Natural killer cell (primary cell): Measurements from ENCODE around the gene STUM. TPM values are rescaled to one million over a fixed set of nuclear protein-coding genes. Genes with fewer than 3 reads are reported as not detected.

Experiments
- ATAC-seq, 3 donors: fragments of 150-1000 bp in 2 of 3; fragments of 200-7000 bp in 1 of 3; cut with Tn5 transposase; 1 replicate in 1 of 3; 2 replicates in 2 of 3; pipeline ENCODE4 v1.10.0; 2021; ENCODE audit warnings: mild to moderate bottlenecking in 2 of 3, moderate library complexity in 2 of 3
- DNase-seq, 2 donors: peaks; one replicate each; pipeline versions ENCODE4 v3.0.0 to v3.0.0-alpha.2; 2013 to 2021; ENCODE audit warnings: mixed read lengths in 1 of 2
- H3K27ac ChIP-seq: one replicate; pipeline ENCODE4 v1.5.1; 2013; ENCODE audit warnings: mild to moderate bottlenecking, low read length
- H3K27me3 ChIP-seq: one replicate; pipeline ENCODE4 v1.6.1; 2013; ENCODE audit warnings: low read length; ENCODE audit not compliant: control insufficient read depth, insufficient read depth
- H3K36me3 ChIP-seq: one replicate; pipeline ENCODE4 v1.6.1; 2013; ENCODE audit warnings: low read length; ENCODE audit not compliant: control insufficient read depth, insufficient read depth
- H3K4me1 ChIP-seq: one replicate; pipeline ENCODE4 v1.6.1; 2013; ENCODE audit warnings: low read length; ENCODE audit not compliant: control insufficient read depth, insufficient read depth
- H3K4me3 ChIP-seq: one replicate; pipeline ENCODE4 v1.5.1; 2013; ENCODE audit warnings: low read length
- H3K9me3 ChIP-seq: one replicate; pipeline ENCODE4 v1.6.1; 2013; ENCODE audit warnings: low read length; ENCODE audit not compliant: control insufficient read depth, insufficient read depth
- H3K27ac Mint-ChIP-seq, 2 donors: one replicate each; pipeline ENCODE4 v1.8.0; 2022; ENCODE audit warnings: mild to moderate bottlenecking in 2 of 2, mixed read lengths in 2 of 2, moderate library complexity in 1 of 2
- H3K27me3 Mint-ChIP-seq, 2 donors: one replicate each; pipeline ENCODE4 v1.8.0; 2022; ENCODE audit warnings: low read depth in 2 of 2, mixed read lengths in 2 of 2
- H3K36me3 Mint-ChIP-seq: one replicate; pipeline ENCODE4 v1.8.0; 2022; ENCODE audit warnings: mixed read lengths
- H3K4me1 Mint-ChIP-seq, 2 donors: one replicate each; pipeline ENCODE4 v1.8.0; 2022; ENCODE audit warnings: mixed read lengths in 2 of 2
- H3K4me3 Mint-ChIP-seq: one replicate; pipeline ENCODE4 v1.8.0; 2022; ENCODE audit warnings: mild to moderate bottlenecking, moderate library complexity, mixed read lengths
- H3K9me3 Mint-ChIP-seq, 2 donors: one replicate each; pipeline ENCODE4 v1.8.0; 2022; ENCODE audit warnings: mixed read lengths in 2 of 2
- CTCF ChIP-seq: fragments of 200-600 bp; IDR thresholded peaks from one replicate; pipeline ENCODE4 v1.8.0; 2022; ENCODE audit warnings: antibody characterized with exemption
- WGBS: methylation state at CpG from one replicate; pipeline ENCODE4 v1.1.7; 2013; ENCODE audit warnings: missing lambda C conversion rate; ENCODE audit not compliant: insufficient coverage; 5-methylcytosine and 5-hydroxymethylcytosine counted together
- intact Hi-C: fragments of 100-400 bp; cut with micrococcal nuclease; formaldehyde crosslinking; loops from one replicate; pipeline ENCODE4 v1.14.2; 2022
- total RNA-seq, 4 donors: library from RNA; stranded (reverse); fragments of 120-200 nt in 1 of 4; gene quantifications; one replicate each; pipeline versions ENCODE4 v1.2.3 to v1.2.4, GENCODE V29; 2013 to 2022

Gene STUM
- total RNA-seq, 3 donors from 2014 or later (not counting 1 experiment from before 2014, with no cell fraction given), result not detected

GRCh38 chr1:226534645-226535044, 13.9 kb upstream of the STUM start:
- Mint-ChIP-seq H3K4me3 (no peak overlapping the region), H3K9me3 (no peaks in the 10 kb centered on the region), H3K4me1 (peaks cover 9 to 10% of the 10 kb centered on the region in 2 donors), H3K36me3 (no peaks in the 10 kb centered on the region), H3K27me3 (peaks cover 8 to 9% of the 10 kb centered on the region in 2 donors), H3K27ac (no peak overlapping the region)
- H3K36me3 ChIP-seq, result no peaks in the 10 kb centered on the region
- no peak overlapping the region for H3K4me3 ChIP-seq
- H3K27ac ChIP-seq, result no peak overlapping the region
- ATAC-seq (peak in 2 of 3 donors; percentile 9 to 74), DNase-seq (no peak)
- peaks cover 3% of the 10 kb centered on the region for H3K4me1 ChIP-seq
- intact Hi-C loops, result no loop called here
- no peak for TF ChIP-seq CTCF
- H3K27me3 ChIP-seq, result no peaks in the 10 kb centered on the region
- no peaks in the 10 kb centered on the region for H3K9me3 ChIP-seq
- WGBS, result 60% methylated on average over 2 of the region's 2 CpGs

GRCh38 chr1:226535666-226536065, 12.9 kb upstream of the STUM start:
- intact Hi-C loops, result no loop called here
- Mint-ChIP-seq H3K4me1 (peaks cover 9 to 10% of the 10 kb centered on the region in 2 donors), H3K36me3 (no peaks in the 10 kb centered on the region), H3K4me3 (no peak overlapping the region), H3K9me3 (no peaks in the 10 kb centered on the region), H3K27me3 (peaks cover 5 to 9% of the 10 kb centered on the region in 2 donors), H3K27ac (no peak overlapping the region)
- H3K36me3 ChIP-seq, result no peaks in the 10 kb centered on the region
- no peaks in the 10 kb centered on the region for H3K9me3 ChIP-seq
- DNase-seq (no peak), ATAC-seq (no peak)
- peaks cover 3% of the 10 kb centered on the region for H3K4me1 ChIP-seq
- WGBS, result 93% methylated on average over 9 of the region's 9 CpGs
- no peak for TF ChIP-seq CTCF
- H3K27ac ChIP-seq, result no peak overlapping the region
- no peak overlapping the region for H3K4me3 ChIP-seq
- no peaks in the 10 kb centered on the region for H3K27me3 ChIP-seq

- WGBS, result 82% methylated on average over 4 of the region's 4 CpGs
- intact Hi-C loops, result no loop called here
- Mint-ChIP-seq H3K4me1 (no peaks in the 10 kb centered on the region), H3K9me3 (no peaks in the 10 kb centered on the region), H3K27me3 (peaks cover 7 to 14% of the 10 kb centered on the region in 2 donors), H3K4me3 (no peak overlapping the region), H3K36me3 (no peaks in the 10 kb centered on the region), H3K27ac (no peak overlapping the region)
- DNase-seq, result no peak
- H3K27ac ChIP-seq, result no peak overlapping the region
- H3K4me1 ChIP-seq, result no peaks in the 10 kb centered on the region
- no peak overlapping the region for H3K4me3 ChIP-seq
- no peaks in the 10 kb centered on the region for H3K27me3 ChIP-seq
- no peak for ATAC-seq
- no peak for TF ChIP-seq CTCF
- H3K36me3 ChIP-seq, result no peaks in the 10 kb centered on the region
- no peaks in the 10 kb centered on the region for H3K9me3 ChIP-seq
These were observed 7.3 kb upstream of the STUM start for GRCh38 chr1:226541231-226541630.
